NCI-H446 treated with DMSO at 0.1 percent for 48 hours (cell line): ENCODE measurements around the gene ATOH8.

ENCODE experiments used
- DNase-seq: peaks from one replicate; lab custom pipeline; 2025; lab: John Stamatoyannopoulos, UW

The ATOH8 gene

GRCh38 chr2:85754313-85755095 is 713 bp downstream of the ATOH8 start:
- DNase-seq, result no peak

GRCh38 chr2:85755122-85756027 is 1.6 kb downstream of the ATOH8 start:
- DNase-seq, result no peak

GRCh38 chr2:85756195-85756594 is 2.4 kb downstream of the ATOH8 start:
- DNase-seq, result no peak

- no peak for DNase-seq
Observed at GRCh38 chr2:85756822-85757435, 3.1 kb downstream of the ATOH8 start.

GRCh38 chr2:85757860-85758259 is 4.1 kb downstream of the ATOH8 start:
- DNase-seq, result no peak

GRCh38 chr2:85758361-85759256 is 4.8 kb downstream of the ATOH8 start:
- DNase-seq, result no peak

- DNase-seq, result no peak
Observed at GRCh38 chr2:85759257-85759613, 5.4 kb downstream of the ATOH8 start.

- DNase-seq, result no peak
Observed at GRCh38 chr2:85760371-85760770, 6.6 kb downstream of the ATOH8 start.

GRCh38 chr2:85760872-85761271 is 7.1 kb downstream of the ATOH8 start:
- DNase-seq, result no peak

- no peak for DNase-seq
Observed at GRCh38 chr2:85761512-85761944, 7.7 kb downstream of the ATOH8 start.

- no peak for DNase-seq
Observed at GRCh38 chr2:85761946-85762345, 8.2 kb downstream of the ATOH8 start.

- DNase-seq, result no peak
Observed at GRCh38 chr2:85763132-85763531, 9.3 kb downstream of the ATOH8 start.

GRCh38 chr2:85763831-85764230 is 10.0 kb downstream of the ATOH8 start:
- DNase-seq, result no peak

GRCh38 chr2:85765081-85765731 is 11.4 kb downstream of the ATOH8 start:
- DNase-seq, result no peak

GRCh38 chr2:85766229-85766628 is 12.4 kb downstream of the ATOH8 start:
- DNase-seq, result no peak

- DNase-seq, result no peak
Observed at GRCh38 chr2:85767803-85768665, 14.2 kb downstream of the ATOH8 start.

GRCh38 chr2:85768713-85769112 is 14.9 kb downstream of the ATOH8 start:
- no peak for DNase-seq

GRCh38 chr2:85769236-85769982 is 15.6 kb downstream of the ATOH8 start:
- no peak for DNase-seq

- DNase-seq, result no peak
Observed at GRCh38 chr2:85769983-85770362, 16.2 kb downstream of the ATOH8 start.
